LNCAP (cell line): ENCODE measurements around the gene HS6ST1.

Experiments used
- TF ChIP-seq, protein P1 (sequence below): fragments of 450-650 bp; IDR thresholded peaks from 2 replicates; pipeline ENCODE4 v1.5.1; 2017; ENCODE audit warnings: mild to moderate bottlenecking

HS6ST1 gene

DNA sequence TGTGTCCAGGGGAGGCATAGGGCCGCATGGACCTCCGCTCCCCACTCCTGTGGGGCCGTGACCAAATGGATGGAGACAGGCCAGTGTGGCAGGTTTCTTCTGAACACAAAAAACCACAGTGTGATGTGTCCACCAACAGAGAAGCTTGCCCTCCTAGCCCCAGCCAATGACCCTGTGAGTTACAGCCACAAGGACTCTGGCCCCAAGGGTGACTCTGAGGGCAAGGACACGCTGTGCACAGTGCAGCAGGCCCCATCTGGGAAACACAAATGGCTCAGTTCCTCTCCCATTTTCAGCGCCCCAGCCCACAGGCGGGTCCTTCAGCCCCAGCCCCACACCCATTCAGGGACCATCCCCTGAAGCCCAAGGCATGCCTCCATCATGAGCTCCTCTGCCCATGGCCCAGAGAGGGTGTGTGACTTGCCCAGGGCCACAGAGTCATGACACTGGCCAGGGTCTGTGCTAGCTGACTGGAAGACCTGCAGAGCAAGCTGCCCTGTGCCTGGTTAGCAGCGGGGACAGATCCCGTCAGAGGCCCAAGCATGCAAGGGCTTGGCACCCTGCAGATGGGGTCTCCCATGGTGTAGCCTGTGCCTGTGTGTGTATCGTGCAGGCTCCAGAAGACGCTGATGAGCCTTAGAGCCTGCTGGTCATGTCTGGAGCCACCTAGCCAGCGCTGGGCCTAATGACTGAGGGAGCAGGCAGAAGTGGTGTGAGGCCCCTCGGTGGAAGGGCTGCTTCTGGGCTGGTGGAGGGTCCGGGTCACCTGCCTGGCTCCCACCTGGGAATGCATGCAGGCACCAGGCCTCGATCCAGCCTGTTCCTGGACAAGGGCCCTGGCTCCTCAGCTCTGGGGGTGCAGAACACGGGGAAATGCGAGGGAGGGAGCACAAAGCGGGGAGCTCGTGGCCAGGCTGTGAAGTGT lies 47.7 kb downstream of the HS6ST1 start:
- TF ChIP-seq, protein P1, sequence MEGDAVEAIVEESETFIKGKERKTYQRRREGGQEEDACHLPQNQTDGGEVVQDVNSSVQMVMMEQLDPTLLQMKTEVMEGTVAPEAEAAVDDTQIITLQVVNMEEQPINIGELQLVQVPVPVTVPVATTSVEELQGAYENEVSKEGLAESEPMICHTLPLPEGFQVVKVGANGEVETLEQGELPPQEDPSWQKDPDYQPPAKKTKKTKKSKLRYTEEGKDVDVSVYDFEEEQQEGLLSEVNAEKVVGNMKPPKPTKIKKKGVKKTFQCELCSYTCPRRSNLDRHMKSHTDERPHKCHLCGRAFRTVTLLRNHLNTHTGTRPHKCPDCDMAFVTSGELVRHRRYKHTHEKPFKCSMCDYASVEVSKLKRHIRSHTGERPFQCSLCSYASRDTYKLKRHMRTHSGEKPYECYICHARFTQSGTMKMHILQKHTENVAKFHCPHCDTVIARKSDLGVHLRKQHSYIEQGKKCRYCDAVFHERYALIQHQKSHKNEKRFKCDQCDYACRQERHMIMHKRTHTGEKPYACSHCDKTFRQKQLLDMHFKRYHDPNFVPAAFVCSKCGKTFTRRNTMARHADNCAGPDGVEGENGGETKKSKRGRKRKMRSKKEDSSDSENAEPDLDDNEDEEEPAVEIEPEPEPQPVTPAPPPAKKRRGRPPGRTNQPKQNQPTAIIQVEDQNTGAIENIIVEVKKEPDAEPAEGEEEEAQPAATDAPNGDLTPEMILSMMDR: no peak

DNA sequence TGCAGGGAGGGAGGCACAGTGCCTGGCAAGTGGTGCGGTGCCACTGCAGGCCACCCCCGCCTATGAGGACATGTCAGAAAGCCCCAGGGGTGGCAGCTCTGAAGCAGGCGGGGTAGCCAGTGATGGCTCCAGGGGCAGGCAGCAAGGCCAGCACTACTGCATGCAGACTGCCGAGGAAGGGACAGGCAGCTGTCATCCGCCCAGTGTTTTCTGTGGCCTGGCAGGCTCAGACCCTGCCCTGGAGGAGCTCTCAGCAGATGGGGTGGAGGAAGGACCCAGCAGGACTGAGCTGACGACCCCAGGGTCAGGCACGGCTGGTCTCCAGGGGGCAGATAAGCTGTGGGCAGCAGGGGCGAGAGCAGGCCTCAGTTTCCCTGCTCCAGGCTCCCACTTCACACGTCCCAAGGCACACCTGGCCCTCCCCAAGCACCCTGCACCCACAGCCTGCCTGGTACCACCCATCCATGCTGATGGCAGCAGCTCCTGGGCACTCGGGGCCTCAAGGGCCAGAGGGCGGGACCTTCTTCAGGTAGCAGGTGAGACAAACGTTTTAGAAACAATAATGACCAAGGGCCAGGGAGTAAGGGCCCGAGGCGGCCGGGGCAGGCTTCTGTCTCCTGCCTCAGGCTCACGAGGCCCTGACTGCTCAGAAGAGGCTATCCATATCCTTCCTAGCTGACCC lies 48.5 kb downstream of the HS6ST1 start:
- TF ChIP-seq, protein P1: no peak

DNA sequence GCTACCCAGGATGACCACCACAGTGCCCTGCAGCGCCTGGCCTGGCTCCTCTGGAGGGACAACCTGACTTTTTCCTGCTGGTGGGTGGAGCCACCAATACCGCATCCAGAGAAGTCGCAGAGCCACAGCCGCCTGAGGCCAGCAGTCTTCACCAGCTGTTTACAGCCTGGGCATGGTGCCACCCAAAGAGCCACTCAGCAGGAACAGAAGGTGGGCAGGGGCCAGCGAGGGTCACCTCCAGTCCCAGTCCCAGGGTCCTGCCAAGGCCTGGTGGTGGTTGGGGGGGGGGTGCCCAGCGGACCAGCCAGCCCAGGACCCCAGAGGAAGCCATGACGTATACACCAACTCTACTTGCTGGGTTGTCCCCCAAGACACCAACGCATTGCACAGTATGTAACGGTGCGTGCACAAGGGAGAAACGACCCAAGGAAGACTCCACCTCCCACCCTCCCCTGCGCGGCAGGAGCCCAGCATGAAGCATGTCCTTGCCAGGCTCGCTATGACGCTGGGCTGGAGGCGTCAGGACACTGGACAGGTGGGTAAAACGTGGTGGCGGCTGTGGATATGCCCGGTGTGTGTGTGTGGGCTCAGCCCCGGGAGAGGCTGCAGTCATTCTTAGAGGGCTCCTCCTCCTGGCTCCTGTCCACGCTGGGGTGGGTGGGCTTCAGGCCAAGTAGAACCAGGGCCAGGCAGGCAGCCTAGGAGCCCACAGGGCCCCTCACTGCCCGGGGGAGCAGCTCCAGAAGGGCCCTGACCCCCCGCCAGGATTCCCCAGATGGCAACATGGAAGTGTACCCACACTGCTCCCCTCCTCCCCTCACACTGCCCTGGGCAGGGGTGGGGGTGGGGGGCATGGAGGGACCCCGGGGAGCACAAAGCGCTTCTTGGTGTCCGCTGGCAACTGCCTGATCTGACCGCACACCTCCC lies 49.3 kb downstream of the HS6ST1 start:
- TF ChIP-seq, protein P1: no peak

DNA sequence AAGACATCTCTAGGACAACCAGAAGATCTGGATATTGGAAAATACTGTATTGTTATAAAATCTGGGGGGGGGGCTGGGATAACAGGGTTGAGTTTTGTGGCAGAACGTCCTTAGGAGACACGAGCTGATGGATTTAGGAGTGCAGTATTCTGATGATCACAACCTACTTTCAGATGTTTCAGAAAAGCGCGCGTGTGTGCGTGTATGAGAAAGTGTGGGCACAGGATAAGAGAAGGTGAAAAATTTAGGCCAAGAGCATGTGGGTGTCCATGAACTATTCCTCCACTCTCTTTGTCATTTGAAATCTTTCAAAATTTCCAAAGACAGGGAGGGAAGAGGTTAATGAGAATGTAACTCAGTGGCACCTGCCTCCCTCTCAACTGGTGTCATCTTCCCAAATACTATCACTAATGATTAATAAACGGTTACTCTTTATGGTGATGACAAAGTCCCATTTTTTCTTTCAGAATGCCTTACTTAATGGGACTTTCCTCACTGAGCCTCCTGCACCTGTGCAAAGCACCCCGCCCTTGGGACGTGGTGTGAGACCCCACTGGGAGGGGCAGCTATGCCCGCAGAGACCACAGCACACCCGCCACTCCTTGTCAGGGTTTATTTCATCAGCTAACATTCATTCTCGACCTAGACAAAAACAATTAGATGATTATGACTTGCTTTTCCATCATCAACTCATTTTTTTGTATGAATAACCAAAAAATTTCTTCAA lies 53.6 kb downstream of the HS6ST1 start:
- TF ChIP-seq, protein P1: no peak

DNA sequence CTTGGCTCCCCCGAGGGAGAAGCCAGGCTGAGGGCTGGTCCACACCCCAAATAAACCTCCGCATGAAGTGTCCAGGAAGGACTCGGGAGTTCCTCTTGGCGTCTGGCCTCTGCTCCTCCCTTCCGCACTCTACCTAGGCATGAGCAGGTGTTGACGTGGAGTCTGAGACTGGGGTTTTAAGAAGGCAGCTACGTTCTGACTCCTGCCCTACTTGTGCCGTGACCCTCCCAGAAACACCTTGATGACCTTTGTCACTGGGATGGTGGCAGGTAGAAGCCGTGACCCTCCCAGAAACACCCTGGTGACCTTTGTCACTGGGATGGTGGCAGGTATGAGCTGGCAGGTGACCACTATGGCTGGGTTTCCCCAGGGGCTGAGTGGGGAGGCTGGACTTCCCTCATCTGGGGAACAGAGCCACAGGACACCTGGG lies 54.8 kb downstream of the HS6ST1 start:
- TF ChIP-seq, protein P1: no peak

DNA sequence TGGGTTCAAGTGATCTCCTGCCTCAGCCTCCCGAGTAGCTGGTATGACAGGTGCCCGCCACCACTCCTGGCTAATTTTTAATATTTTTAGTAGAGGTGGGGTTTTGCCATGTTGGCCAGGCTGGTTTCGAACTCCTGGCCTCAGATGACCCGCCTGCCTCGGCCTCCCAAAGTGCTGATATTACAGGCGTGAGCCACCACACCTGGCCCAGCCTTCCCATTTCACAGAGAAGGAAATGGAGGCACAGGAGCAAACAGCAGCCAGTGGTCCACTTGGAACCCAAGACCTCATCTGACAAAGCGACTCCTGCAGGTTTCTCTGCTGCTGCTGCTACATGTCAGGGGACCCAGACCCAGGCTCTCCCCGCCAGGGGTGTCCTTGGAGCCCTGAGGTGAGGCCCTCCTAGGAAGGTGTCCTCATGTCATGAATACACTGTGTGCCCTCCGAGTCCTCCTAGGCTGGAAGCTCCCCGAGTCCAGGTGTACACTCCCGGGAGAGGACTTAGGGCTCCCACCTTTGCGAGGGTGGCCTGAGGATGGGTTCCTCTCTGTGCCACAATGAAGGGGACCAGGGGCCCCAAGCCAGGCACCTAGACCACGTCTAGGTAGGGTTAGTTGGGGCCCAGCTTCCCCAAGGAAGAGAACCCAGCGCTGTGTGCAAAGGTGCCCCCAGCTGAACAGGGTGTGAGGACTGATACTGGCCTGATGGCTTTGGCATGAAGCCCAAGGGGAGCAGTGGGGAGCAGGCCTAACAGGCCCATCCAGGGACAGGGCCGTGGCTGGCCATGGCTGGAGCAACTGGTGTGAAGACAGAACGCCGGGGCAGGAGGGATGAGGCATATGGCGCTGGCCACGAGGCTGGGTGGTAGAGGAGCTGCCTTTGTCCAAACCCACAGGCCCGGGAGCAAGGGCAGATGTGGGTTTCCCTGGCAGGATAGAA lies 56.1 kb downstream of the HS6ST1 start:
- TF ChIP-seq, protein P1: no peak
